Vagina (tissue), 2 donors: Measurements from ENCODE around the gene RPS6KL1.

Experiments
- CTCF ChIP-seq, 3 experiments: fragments of 450-650 bp in 2 of 3; fragments of 200-600 bp in 1 of 3; sonication (generic) in 1 of 3; IDR thresholded peaks; one replicate each; pipeline ENCODE4 v1.5.1; 2017 to 2019; ENCODE audit warnings: antibody characterized with exemption in 3 of 3, mild to moderate bottlenecking in 2 of 3, moderate library complexity in 2 of 3
- POLR2A ChIP-seq, 2 donors: fragments of 450-650 bp; IDR thresholded peaks; one replicate each; pipeline ENCODE4 v1.6.1; 2017; ENCODE audit warnings: antibody characterized with exemption in 2 of 2, mild to moderate bottlenecking in 2 of 2, moderate library complexity in 2 of 2

DNA sequence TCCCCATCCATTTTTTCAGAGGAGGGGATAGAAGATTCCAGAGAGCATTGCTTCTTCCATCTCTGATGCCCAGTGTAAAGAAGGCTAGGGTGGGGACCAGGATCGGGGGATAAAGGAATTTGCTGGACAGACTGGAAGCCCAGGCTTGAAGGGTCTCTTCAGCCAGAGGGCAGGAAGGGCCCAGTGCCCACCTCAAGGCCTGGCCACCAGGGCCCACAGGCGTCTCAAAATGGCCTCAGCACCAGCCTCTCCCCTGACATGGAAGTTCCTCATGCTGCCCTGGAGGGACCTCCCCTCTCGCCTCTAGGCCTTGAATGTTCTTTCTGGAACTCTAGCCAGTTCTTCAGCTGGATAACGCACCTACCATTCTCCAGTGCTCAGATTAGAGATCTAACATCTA is 2.8 kb downstream of the RPS6KL1 start:
- TF ChIP-seq POLR2A (IDR thresholded peaks at IDR 0.05) (no peak), CTCF (IDR thresholded peaks at IDR 0.05) (no peak)
